ENCODE data around the gene CT45A3.
"Not testable (repeated sequence)": the region's sequence is repeated elsewhere in the genome, so short reads cannot be mapped to it uniquely, and the experiment has no call there.

Gene CT45A3

GRCh38 chrX:135768091-135768490, at the start of gene CT45A3:
TSS of gene CT45A3 (minus strand) at chrX:135768191. CDS start at chrX:135764444, 3,747 bp downstream.
- not testable (repeated sequence) for H3K36me3 ChIP-seq (ENCODE audit: control insufficient read depth, low read length); H3K79me2 ChIP-seq (ENCODE audit: control insufficient read depth, low read length); H3F3A ChIP-seq (ENCODE audit: control insufficient read depth, insufficient read depth); H3K9me3 ChIP-seq (ENCODE audit: control insufficient read depth, insufficient read depth, low read length); H3K9me2 ChIP-seq (replicated peaks; ENCODE audit: control insufficient read depth, low read length); H3K4me2 ChIP-seq (ENCODE audit: low read length); H3K4me3 ChIP-seq (ENCODE audit: low read length); H3K4me1 ChIP-seq (ENCODE audit: control insufficient read depth, low read length); H3K27me3 ChIP-seq (ENCODE audit: control insufficient read depth, low read length); H4K20me1 ChIP-seq (ENCODE audit: control insufficient read depth, insufficient read depth, low read depth, low read length); H3K27ac ChIP-seq (ENCODE audit: low read depth, low read length)

GRCh38 chrX:135802687-135803086, 34.7 kb upstream of the CT45A3 start, which contains the start of gene CT45A6:
TSS of gene CT45A6 (minus strand) at chrX:135802787. CDS start at chrX:135798993, 3,794 bp downstream.
- not testable (repeated sequence) for H4K20me1 ChIP-seq (ENCODE audit: control insufficient read depth, insufficient read depth, low read depth, low read length); H3K4me3 ChIP-seq (ENCODE audit: low read length); H3K9me2 ChIP-seq (replicated peaks; ENCODE audit: control insufficient read depth, low read length); H3K9me3 ChIP-seq (ENCODE audit: control insufficient read depth, insufficient read depth, low read length); H3F3A ChIP-seq (ENCODE audit: control insufficient read depth, insufficient read depth); H3K36me3 ChIP-seq (ENCODE audit: control insufficient read depth, low read length); H3K79me2 ChIP-seq (ENCODE audit: control insufficient read depth, low read length); H3K27me3 ChIP-seq (ENCODE audit: control insufficient read depth, low read length); H3K27ac ChIP-seq (ENCODE audit: low read depth, low read length); H3K4me1 ChIP-seq (ENCODE audit: control insufficient read depth, low read length); H3K4me2 ChIP-seq (ENCODE audit: low read length)

GRCh38 chrX:135785403-135785802, 17.4 kb upstream of the CT45A3 start, which contains the start of gene CT45A5:
TSS of gene CT45A5 (minus strand) at chrX:135785503. CDS start at chrX:135781729, 3,774 bp downstream.
- H4K20me1 ChIP-seq (ENCODE audit: control insufficient read depth, insufficient read depth, low read depth, low read length); H3K9me2 ChIP-seq (replicated peaks; ENCODE audit: control insufficient read depth, low read length); H3F3A ChIP-seq (ENCODE audit: control insufficient read depth, insufficient read depth); H3K36me3 ChIP-seq (ENCODE audit: control insufficient read depth, low read length); H3K4me2 ChIP-seq (ENCODE audit: low read length); H3K79me2 ChIP-seq (ENCODE audit: control insufficient read depth, low read length); H3K27me3 ChIP-seq (ENCODE audit: control insufficient read depth, low read length); H3K4me3 ChIP-seq (ENCODE audit: low read length); H3K4me1 ChIP-seq (ENCODE audit: control insufficient read depth, low read length); H3K27ac ChIP-seq (ENCODE audit: low read depth, low read length); H3K9me3 ChIP-seq (ENCODE audit: control insufficient read depth, insufficient read depth, low read length): not testable (repeated sequence)

- H3K79me2 ChIP-seq (ENCODE audit: control insufficient read depth, low read length); H3K27me3 ChIP-seq (ENCODE audit: control insufficient read depth, low read length); H3K4me3 ChIP-seq (ENCODE audit: low read length); H4K20me1 ChIP-seq (ENCODE audit: control insufficient read depth, insufficient read depth, low read depth, low read length); H3K4me1 ChIP-seq (ENCODE audit: control insufficient read depth, low read length); H3F3A ChIP-seq (ENCODE audit: control insufficient read depth, insufficient read depth); H3K4me2 ChIP-seq (ENCODE audit: low read length); H3K27ac ChIP-seq (ENCODE audit: low read depth, low read length); H3K9me2 ChIP-seq (replicated peaks; ENCODE audit: control insufficient read depth, low read length); H3K9me3 ChIP-seq (ENCODE audit: control insufficient read depth, insufficient read depth, low read length); H3K36me3 ChIP-seq (ENCODE audit: control insufficient read depth, low read length): not testable (repeated sequence)
Measured at GRCh38 chrX:135744739-135745138, 23.3 kb downstream of the CT45A3 start.

GRCh38 chrX:135741192-135741715, 26.7 kb downstream of the CT45A3 start:
- Histone ChIP-seq H3K27ac (ENCODE audit: low read depth, low read length) (no peak overlapping the region), H3F3A (ENCODE audit: control insufficient read depth, insufficient read depth) (no peaks in the 10 kb centered on the region), H3K9me2 (replicated peaks; ENCODE audit: control insufficient read depth, low read length) (no peaks in the 10 kb centered on the region), H3K4me1 (ENCODE audit: control insufficient read depth, low read length) (peaks cover 4% of the 10 kb centered on the region; the same call in 1 of the 2 replicates), H3K79me2 (ENCODE audit: control insufficient read depth, low read length) (no peaks in the 10 kb centered on the region), H3K4me3 (ENCODE audit: low read length) (no peak overlapping the region), H3K27me3 (ENCODE audit: control insufficient read depth, low read length) (no peaks in the 10 kb centered on the region), H3K9me3 (ENCODE audit: control insufficient read depth, insufficient read depth, low read length) (no peaks in the 10 kb centered on the region), H3K36me3 (ENCODE audit: control insufficient read depth, low read length) (no peaks in the 10 kb centered on the region), H4K20me1 (ENCODE audit: control insufficient read depth, insufficient read depth, low read depth, low read length) (no peaks in the 10 kb centered on the region), H3K4me2 (ENCODE audit: low read length) (no peak overlapping the region)
- TF ChIP-seq CTCF (IDR thresholded peaks at IDR 0.05; ENCODE audit: low read depth, low read length, poor library complexity, severe bottlenecking) (no peak), EZH2phosphoT487 (IDR thresholded peaks at IDR 0.05; ENCODE audit: borderline replicate concordance, low read length) (no peak)

Data from DOHH2 (cell line).